Endothelial cell (in vitro differentiated cells): ENCODE measurements around the gene RASSF8. TPM values are rescaled to one million over a fixed set of nuclear protein-coding genes. Genes with fewer than 3 reads are reported as not detected.
A peak's percentile ranks its signal among the peaks of the same experiment; 100 is the strongest.

ENCODE experiments used
- DNase-seq: peaks from one replicate; pipeline ENCODE4 v3.0.0; 2021; ENCODE audit warnings: low spot score
- H3K27ac Mint-ChIP-seq: one replicate; pipeline ENCODE4 v1.8.0; 2021; ENCODE audit warnings: mixed read lengths, inconsistent platforms; ENCODE audit not compliant: unreplicated experiment
- H3K27me3 Mint-ChIP-seq: one replicate; pipeline ENCODE4 v1.8.0; 2021; ENCODE audit warnings: mild to moderate bottlenecking, moderate library complexity, mixed read lengths, inconsistent platforms; ENCODE audit not compliant: unreplicated experiment
- H3K36me3 Mint-ChIP-seq: one replicate; pipeline ENCODE4 v1.8.0; 2021; ENCODE audit warnings: mild to moderate bottlenecking, low read depth, mixed read lengths, inconsistent platforms; ENCODE audit not compliant: unreplicated experiment
- H3K4me1 Mint-ChIP-seq: one replicate; pipeline ENCODE4 v1.8.0; 2021; ENCODE audit warnings: mild to moderate bottlenecking, mixed read lengths, inconsistent platforms; ENCODE audit not compliant: unreplicated experiment
- H3K4me3 Mint-ChIP-seq: one replicate; pipeline ENCODE4 v1.8.0; 2021; ENCODE audit warnings: mild to moderate bottlenecking, mixed read lengths, inconsistent platforms; ENCODE audit not compliant: unreplicated experiment
- H3K9me3 Mint-ChIP-seq: one replicate; pipeline ENCODE4 v1.8.0; 2021; ENCODE audit warnings: mixed read lengths, inconsistent platforms; ENCODE audit not compliant: unreplicated experiment
- CTCF ChIP-seq: fragments of 200-600 bp; sonication (generic); IDR thresholded peaks from one replicate; pipeline ENCODE4 v1.5.0; 2021; ENCODE audit warnings: antibody characterized with exemption; ENCODE audit not compliant: unreplicated experiment
- total RNA-seq: library from RNA; stranded (reverse); fragmentation: NEBNext Ultra II Directional; extraction: Animal tissue kit (Norgen Biotek cat#: 25700); gene quantifications from one replicate; pipeline ENCODE4 v1.2.1, GENCODE V29; 2021; ENCODE audit not compliant: unreplicated experiment

Gene RASSF8
- total RNA-seq, 1 donor from 2014 or later = 87.2 TPM

DNA sequence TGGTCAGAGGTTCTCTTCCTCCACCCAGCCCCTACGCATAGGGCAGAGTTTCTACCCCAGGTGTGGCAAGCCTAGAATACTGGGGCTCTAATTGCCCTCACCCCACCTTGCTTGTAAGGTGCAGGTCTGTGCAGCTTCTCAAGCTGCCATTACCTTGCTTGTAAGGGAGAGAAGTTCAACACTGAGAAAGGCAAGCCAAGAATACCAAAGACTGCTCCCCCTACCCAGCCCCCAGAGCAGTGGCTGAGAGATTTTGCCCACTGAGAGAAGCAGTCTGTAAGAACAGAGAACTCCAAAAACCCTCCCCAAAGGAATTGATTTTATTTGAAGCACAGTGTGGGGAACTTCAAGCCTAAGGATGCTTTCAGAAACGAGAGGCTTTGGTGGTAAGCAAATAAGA lies 63.1 kb downstream of the RASSF8 start:
- Mint-ChIP-seq H3K4me3 (no peak overlapping the region), H3K4me1 (no peaks in the 10 kb centered on the region), H3K27ac (no peak overlapping the region), H3K27me3 (no peaks in the 10 kb centered on the region), H3K36me3 (no peaks in the 10 kb centered on the region), H3K9me3 (no peaks in the 10 kb centered on the region)
- DNase-seq = no peak
- no peak for TF ChIP-seq CTCF

DNA sequence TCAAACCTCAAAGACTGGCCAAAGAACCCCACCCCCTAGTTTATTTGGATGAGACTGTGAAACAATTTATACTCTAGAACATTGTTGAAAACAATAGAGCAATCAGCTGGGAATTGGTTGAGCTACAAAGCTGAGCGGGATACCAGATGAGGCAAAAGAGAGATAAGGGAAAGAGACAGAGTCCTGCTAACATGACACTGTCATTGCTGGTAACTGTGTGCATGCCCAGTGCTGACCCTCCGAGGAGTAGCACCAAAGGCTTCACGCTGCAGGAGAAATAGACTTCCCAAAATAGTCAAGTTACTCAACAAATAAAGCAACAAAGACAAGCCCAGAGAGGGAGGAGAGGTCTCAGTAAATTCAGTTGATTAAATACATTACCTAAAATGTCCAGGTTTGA lies 63.6 kb downstream of the RASSF8 start:
- H3K27me3 Mint-ChIP-seq = no peaks in the 10 kb centered on the region
- H3K36me3 Mint-ChIP-seq = no peaks in the 10 kb centered on the region
- H3K27ac Mint-ChIP-seq = no peak overlapping the region
- no peaks in the 10 kb centered on the region for H3K9me3 Mint-ChIP-seq
- no peak overlapping the region for H3K4me3 Mint-ChIP-seq
- DNase-seq = no peak
- H3K4me1 Mint-ChIP-seq = no peaks in the 10 kb centered on the region
- no peak for TF ChIP-seq CTCF

- no peak overlapping the region for H3K4me3 Mint-ChIP-seq
- DNase-seq = no peak
Observed at GRCh38 chr12:26026713-26027112, 68.2 kb downstream of the RASSF8 start.

DNA sequence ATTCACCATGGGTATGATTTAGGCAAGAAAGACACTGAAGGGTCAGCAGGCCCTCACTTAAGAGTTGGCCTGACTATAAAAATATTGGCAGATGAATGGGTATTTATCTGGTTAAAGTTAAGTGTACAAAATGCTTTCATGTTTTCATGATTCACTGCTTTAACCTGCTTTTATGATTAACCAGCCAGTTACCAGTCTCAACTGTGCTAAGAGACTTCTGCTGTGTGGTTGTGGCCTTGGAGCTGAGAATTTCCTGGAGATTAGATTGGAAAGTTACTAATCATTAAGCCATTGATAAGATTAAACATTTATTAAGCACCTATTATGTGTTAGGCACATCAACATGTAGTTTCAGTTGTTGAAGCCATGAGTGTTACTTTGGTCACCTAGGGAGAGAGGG lies 68.9 kb downstream of the RASSF8 start:
- DNase-seq = no peak
- no peaks in the 10 kb centered on the region for H3K9me3 Mint-ChIP-seq
- H3K4me3 Mint-ChIP-seq = no peak overlapping the region
- H3K27me3 Mint-ChIP-seq = peaks cover 2% of the 10 kb centered on the region
- H3K27ac Mint-ChIP-seq = no peak overlapping the region
- H3K36me3 Mint-ChIP-seq = no peaks in the 10 kb centered on the region
- no peak for TF ChIP-seq CTCF
- H3K4me1 Mint-ChIP-seq = peaks cover 11% of the 10 kb centered on the region

More at GRCh38 chr12:26026713-26027112, 68.2 kb downstream of the RASSF8 start:
- no peak for TF ChIP-seq CTCF
- no peaks in the 10 kb centered on the region for H3K9me3 Mint-ChIP-seq
- no peak overlapping the region for H3K27ac Mint-ChIP-seq
- H3K36me3 Mint-ChIP-seq = no peaks in the 10 kb centered on the region
- peaks cover 11% of the 10 kb centered on the region for H3K4me1 Mint-ChIP-seq
- H3K27me3 Mint-ChIP-seq = peaks cover 2% of the 10 kb centered on the region

GRCh38 chr12:26028953-26029735 lies 70.7 kb downstream of the RASSF8 start:
- Mint-ChIP-seq H3K27me3 (peaks cover 3% of the 10 kb centered on the region), H3K9me3 (no peaks in the 10 kb centered on the region), H3K4me1 (peaks cover 11% of the 10 kb centered on the region), H3K27ac (no peak overlapping the region), H3K4me3 (no peak overlapping the region), H3K36me3 (no peaks in the 10 kb centered on the region)
- DNase-seq = peak; percentile 45
- TF ChIP-seq CTCF = peak; percentile 79
